H1 (cell line): ENCODE measurements around the gene SCN2A. TPM values are rescaled to one million over a fixed set of nuclear protein-coding genes. Genes with fewer than 3 reads are reported as not detected.
A peak's percentile ranks its signal among the peaks of the same experiment; 100 is the strongest.

Source experiments
- CTCF ChIA-PET: fragments of 300-600 bp; sonication (Branson Sonifier 250); formaldehyde crosslinking; loops from one replicate; lab custom pipeline; 2021; ENCODE audit not compliant: partially characterized antibody; lab: Charles Lee
- POLR2A ChIA-PET: fragments of 300-600 bp; sonication (Branson Sonifier 250); formaldehyde crosslinking; loops from one replicate; lab custom pipeline; 2021; ENCODE audit warnings: inconsistent platforms; ENCODE audit not compliant: partially characterized antibody; lab: Charles Lee
- DNase-seq, 2 experiments: peaks; one replicate each; pipeline versions ENCODE4 v3.0.0 to v3.0.0-alpha.2; 2010 to 2022; ENCODE audit warnings: low spot score in 2 of 2, low read depth in 1 of 2, mixed read lengths in 1 of 2
- FAIRE-seq: peaks from 2 replicates; lab custom pipeline; 2011; peaks lifted over from hg19 to GRCh38; lab: Jason Lieb, UNC
- H2AFZ ChIP-seq: 2 replicates; pipeline ENCODE4 v1.8.1; 2012; ENCODE audit warnings: low read length, inconsistent platforms
- H2AK5ac ChIP-seq: 2 replicates; pipeline ENCODE4 v1.6.1; 2013; ENCODE audit warnings: low read depth, low read length
- H2BK120ac ChIP-seq: replicated peaks from 2 replicates; pipeline ENCODE3; 2013; ENCODE audit warnings: low read depth, low read length, inconsistent platforms
- H2BK12ac ChIP-seq: 2 replicates; pipeline ENCODE4 v1.6.1; 2013; ENCODE audit warnings: low read depth, low read length
- H2BK15ac ChIP-seq: 2 replicates; pipeline ENCODE4 v1.6.1; 2013; ENCODE audit warnings: low read length
- H2BK20ac ChIP-seq: 2 replicates; pipeline ENCODE4 v1.6.1; 2013; ENCODE audit warnings: low read length
- H2BK5ac ChIP-seq: 2 replicates; pipeline ENCODE4 v1.6.1; 2013; ENCODE audit warnings: low read depth, low read length
- H3K14ac ChIP-seq: 2 replicates; pipeline ENCODE4 v1.6.1; 2013; ENCODE audit warnings: inconsistent platforms; ENCODE audit not compliant: insufficient read length
- H3K18ac ChIP-seq: 2 replicates; pipeline ENCODE4 v1.6.1; 2013; ENCODE audit warnings: low read length; ENCODE audit errors: extremely low read depth
- H3K23ac ChIP-seq: 2 replicates; pipeline ENCODE4 v1.6.1; 2013; ENCODE audit warnings: inconsistent platforms; ENCODE audit not compliant: insufficient read length
- H3K23me2 ChIP-seq: 2 replicates; pipeline ENCODE4 v1.6.1; 2013; ENCODE audit warnings: low read depth, low read length
- H3K27ac ChIP-seq: 2 replicates; pipeline ENCODE4 v1.6.1; 2011; ENCODE audit warnings: low read depth, low read length, inconsistent platforms
- H3K27me3 ChIP-seq, 4 experiments: replicated peaks in 1 of 4; 1 replicate in 1 of 4; 2 replicates in 3 of 4; pipeline versions ENCODE4 v1.6.1 to v1.8.1; 2011 to 2013; ENCODE audit warnings: low read length in 3 of 4, mild to moderate bottlenecking in 3 of 4, inconsistent platforms in 2 of 4, mixed read lengths in 2 of 4, moderate library complexity in 1 of 4; ENCODE audit not compliant: control insufficient read depth in 3 of 4, insufficient read depth in 3 of 4; ENCODE audit errors: extremely low read depth in 1 of 4
- H3K36me3 ChIP-seq, 4 experiments: 2 replicates each; pipeline versions ENCODE4 v1.6.1 to v1.8.1; 2011 to 2013; ENCODE audit warnings: mild to moderate bottlenecking in 4 of 4, low read length in 3 of 4, moderate library complexity in 2 of 4, control low read depth in 1 of 4, inconsistent platforms in 1 of 4; ENCODE audit not compliant: insufficient read depth in 4 of 4, control insufficient read depth in 2 of 4
- H3K4ac ChIP-seq: replicated peaks from 2 replicates; pipeline ENCODE3; 2013; ENCODE audit warnings: low read length, low read depth, mixed read lengths, inconsistent platforms; ENCODE audit not compliant: insufficient read length
- H3K4me1 ChIP-seq, 4 experiments: replicated peaks in 1 of 4; 1 replicate in 1 of 4; 2 replicates in 3 of 4; pipeline versions ENCODE4 v1.6.1 to v1.8.1; 2011 to 2013; ENCODE audit warnings: low read length in 3 of 4, inconsistent platforms in 2 of 4, mixed read lengths in 1 of 4; ENCODE audit not compliant: insufficient read depth in 4 of 4, control insufficient read depth in 3 of 4
- H3K4me2 ChIP-seq, 2 experiments: 2 replicates each; pipeline versions ENCODE4 v1.6.1 to v1.8.1; 2011 to 2013; ENCODE audit warnings: low read depth in 2 of 2, low read length in 2 of 2, control low read depth in 1 of 2, inconsistent platforms in 1 of 2, mild to moderate bottlenecking in 1 of 2; ENCODE audit not compliant: insufficient read depth in 1 of 2
- H3K4me3 ChIP-seq, 4 experiments: fragments of 200-600, 300-600 bp in 1 of 4; sonication (generic), shearing (Covaris generic), sonication (Bioruptor Twin) in 1 of 4; 2 replicates each; pipeline versions ENCODE4 v1.5.1 to v1.8.1; 2011 to 2016; ENCODE audit warnings: low read length in 4 of 4, low read depth in 3 of 4, control low read depth in 2 of 4, inconsistent platforms in 2 of 4, mild to moderate bottlenecking in 2 of 4, mixed read lengths in 1 of 4, moderate library complexity in 1 of 4; ENCODE audit not compliant: insufficient read depth in 2 of 4; ENCODE audit errors: extremely low read depth in 1 of 4
- H3K56ac ChIP-seq: replicated peaks from 2 replicates; pipeline ENCODE3; 2013; ENCODE audit warnings: low read depth, mild to moderate bottlenecking, mixed read lengths, low read length, inconsistent platforms; ENCODE audit not compliant: insufficient read length
- H3K79me1 ChIP-seq: 2 replicates; pipeline ENCODE4 v1.6.1; 2013; ENCODE audit warnings: low read depth, low read length, control low read depth
- H3K79me2 ChIP-seq, 2 experiments: 2 replicates each; pipeline versions ENCODE4 v1.6.1 to v1.8.1; 2012 to 2013; ENCODE audit warnings: low read length in 2 of 2, mild to moderate bottlenecking in 2 of 2, inconsistent platforms in 1 of 2; ENCODE audit not compliant: insufficient read depth in 2 of 2, control insufficient read depth in 1 of 2
- H3K9ac ChIP-seq, 4 experiments: replicated peaks in 1 of 4; 1 replicate in 1 of 4; 2 replicates in 3 of 4; pipeline versions ENCODE4 v1.6.1 to v1.8.1; 2011 to 2013; ENCODE audit warnings: low read depth in 3 of 4, low read length in 3 of 4, control low read depth in 2 of 4, mild to moderate bottlenecking in 2 of 4, moderate library complexity in 2 of 4, inconsistent platforms in 1 of 4; ENCODE audit errors: extremely low read depth in 1 of 4
- H3K9me3 ChIP-seq, 2 experiments: 2 replicates each; pipeline versions ENCODE4 v1.6.1 to v1.8.1; 2012 to 2013; ENCODE audit warnings: mild to moderate bottlenecking in 2 of 2, moderate library complexity in 2 of 2, control low read depth in 1 of 2, inconsistent platforms in 1 of 2, low read depth in 1 of 2, low read length in 1 of 2, mixed read lengths in 1 of 2; ENCODE audit not compliant: insufficient read depth in 2 of 2
- H4K20me1 ChIP-seq, 2 experiments: replicated peaks in 1 of 2; 2 replicates each; pipeline versions ENCODE3 to v1.8.1; 2011 to 2013; ENCODE audit warnings: inconsistent platforms in 2 of 2, low read length in 2 of 2, mild to moderate bottlenecking in 1 of 2; ENCODE audit not compliant: insufficient read depth in 2 of 2, control insufficient read depth in 1 of 2
- H4K5ac ChIP-seq: 2 replicates; pipeline ENCODE4 v1.6.1; 2013; ENCODE audit warnings: low read length, low read depth, mixed read lengths, inconsistent platforms; ENCODE audit not compliant: insufficient read length
- H4K8ac ChIP-seq: 2 replicates; pipeline ENCODE4 v1.8.0; 2013; ENCODE audit warnings: mild to moderate bottlenecking, moderate library complexity, low read length, inconsistent platforms; ENCODE audit not compliant: insufficient read depth; ENCODE audit errors: extremely low read depth
- H4K91ac ChIP-seq: replicated peaks from 2 replicates; pipeline ENCODE3; 2013; ENCODE audit warnings: low read length, mixed read lengths, inconsistent platforms; ENCODE audit not compliant: insufficient read length
- BCL11A ChIP-seq, 2 experiments: IDR thresholded peaks; one replicate each; pipeline ENCODE4 v1.6.1; 2011; ENCODE audit warnings: low read depth in 2 of 2, low read length in 2 of 2, mild to moderate bottlenecking in 2 of 2
- CBX8 ChIP-seq: fragments of 300-800, 300-1000 bp; sonication (generic); IDR thresholded peaks from 2 replicates; pipeline ENCODE4 v1.7.1; 2016; ENCODE audit warnings: low read depth, low read length, borderline replicate concordance
- HDAC6 ChIP-seq: IDR thresholded peaks from one replicate; pipeline ENCODE4 v1.7.1; 2012; ENCODE audit warnings: low read depth, mild to moderate bottlenecking, inconsistent platforms, low read length, moderate library complexity
- NANOG ChIP-seq: IDR thresholded peaks from 2 replicates; pipeline ENCODE4 v1.6.1; 2011; ENCODE audit warnings: low read length, low read depth, mild to moderate bottlenecking, inconsistent platforms; ENCODE audit not compliant: insufficient read depth, poor library complexity, severe bottlenecking
- SIN3A ChIP-seq, 2 experiments: IDR thresholded peaks in 1 of 2; conservative IDR thresholded peaks in 1 of 2; 2 replicates each; pipeline ENCODE4 v1.6.1; 2011 to 2012; ENCODE audit warnings: low read length in 2 of 2, improper control_type of control experiment in 1 of 2, low read depth in 1 of 2, mild to moderate bottlenecking in 1 of 2
- TAF1 ChIP-seq: IDR thresholded peaks from 2 replicates; pipeline ENCODE4 v1.6.1; 2011; ENCODE audit warnings: mild to moderate bottlenecking, low read depth, low read length
- YY1 ChIP-seq: IDR thresholded peaks from 2 replicates; pipeline ENCODE4 v1.6.1; 2011; ENCODE audit warnings: low read depth, mild to moderate bottlenecking, low read length
- WGBS, 2 experiments: shearing (Covaris generic) in 1 of 2; methylation state at CpG; one replicate each; pipeline versions ENCODE4 v1.1.6 to v1.1.7; 2013 to 2015; ENCODE audit warnings: low lambda C conversion rate in 2 of 2, mixed read lengths in 2 of 2, inconsistent platforms in 1 of 2, low coverage in 1 of 2, missing lambda C conversion rate in 1 of 2; ENCODE audit not compliant: insufficient replicate concordance in 2 of 2, insufficient coverage in 1 of 2, insufficient read length in 1 of 2; ENCODE audit errors: extremely low coverage in 1 of 2, missing lambda C conversion rate in 1 of 2; 5-methylcytosine and 5-hydroxymethylcytosine counted together
- polyA plus RNA-seq, 7 experiments: library from polyadenylated mRNA; depleted of rRNA in 3 of 7; stranded (reverse) in 5 of 7; unstranded in 2 of 7; fragments of >200 nt in 5 of 7; fragments of 200-250 nt in 2 of 7; gene quantifications; 1 replicate in 5 of 7; 2 replicates in 1 of 7; 4 replicates in 1 of 7; pipeline versions ENCODE4 v1.2.1 to v1.2.3, GENCODE V29; 2011 to 2013; ENCODE audit warnings: missing spikeins in 2 of 7, mixed read lengths in 2 of 7
- total RNA-seq: library from RNA; stranded (reverse); fragmentation: NEBNext Ultra II Directional; extraction: Animal tissue kit (Norgen Biotek cat#: 25700); gene quantifications from 2 replicates; pipeline ENCODE4 v1.2.1, GENCODE V29; 2021
- TF ChIP-seq, protein P1 (sequence below), 3 experiments: IDR thresholded peaks; 1 replicate in 2 of 3; 2 replicates in 1 of 3; pipeline versions ENCODE4 v1.5.1 to v1.6.1; 2011; ENCODE audit warnings: low read length in 3 of 3, mild to moderate bottlenecking in 3 of 3, inconsistent platforms in 2 of 3, low read depth in 1 of 3, moderate library complexity in 1 of 3; ENCODE audit not compliant: insufficient read depth in 1 of 3; ENCODE audit errors: control extremely low read depth in 1 of 3
- TF ChIP-seq, protein P2 (sequence below): IDR thresholded peaks from 2 replicates; pipeline ENCODE4 v1.6.1; 2011; ENCODE audit warnings: low read length, improper control_type of control experiment

Gene SCN2A
- total and polyA plus RNA-seq, 2 of the 8 experiments (the other 6 are each of a cell fraction or from before 2014, with no cell fraction given): 0.18 to 1.1 TPM

DNA sequence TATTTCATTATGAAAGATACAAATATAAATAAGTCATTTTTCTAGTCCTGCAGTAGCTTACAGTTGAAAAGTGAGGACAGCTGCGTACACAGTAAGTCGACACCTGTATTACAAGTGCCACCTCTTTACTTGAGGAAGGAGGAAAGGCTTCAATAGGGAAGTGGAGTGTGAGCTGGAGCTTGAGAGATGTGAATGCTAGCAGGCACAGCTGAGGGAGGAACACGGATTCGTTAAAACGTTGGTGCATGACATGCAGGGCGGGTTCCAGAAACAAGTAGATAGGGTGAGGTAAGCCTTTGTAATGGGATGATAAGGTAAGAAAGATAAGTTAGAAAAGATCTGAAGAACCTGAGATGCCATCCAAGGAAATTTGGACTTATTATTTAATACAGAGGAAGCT is 132.1 kb downstream of the SCN2A start:
- peak overlapping the region; percentile 66; the same call in 1 of the 2 replicates for H3K18ac ChIP-seq
- 59% methylated on average over 6 of the region's 6 CpGs; no CpG with 5 or more reads in 1 of the 2 experiments for WGBS, 2 experiments
- H2BK20ac ChIP-seq: 0 out of 2 replicates have a peak overlapping the region, but pooled peaks have one; percentile 56
- H3K27me3 ChIP-seq: no peaks in the 10 kb centered on the region
- H3K23me2 ChIP-seq: no peaks in the 10 kb centered on the region
- CTCF ChIA-PET: interaction anchor here (0.7 kb wide), 1 partner anchor 12 kb away, joined by 3 read pairs; no protein-coding TSS in a partner anchor
- no peaks in the 10 kb centered on the region for H3K79me2 ChIP-seq
- H2BK12ac ChIP-seq: 0 out of 2 replicates have a peak overlapping the region, but pooled peaks have one; percentile 61
- H3K56ac ChIP-seq: no peak overlapping the region
- H4K5ac ChIP-seq: no peak overlapping the region
- no peak overlapping the region for H4K8ac ChIP-seq
- H3K9ac ChIP-seq: no peak overlapping the region
- H3K14ac ChIP-seq: no peak overlapping the region
- H3K4me2 ChIP-seq: peak overlapping the region in 1 of 2 experiments; percentile 26; a peak in 2 of 4 replicates
- no peak overlapping the region for H3K23ac ChIP-seq
- no peak overlapping the region for H2AK5ac ChIP-seq
- no peak overlapping the region for H3K4ac ChIP-seq
- H3K27ac ChIP-seq: no peak overlapping the region
- H2BK15ac ChIP-seq: peak overlapping the region; percentile 76; the same call in 1 of the 2 replicates
- H2BK120ac ChIP-seq: no peak overlapping the region
- no peaks in the 10 kb centered on the region for H3K9me3 ChIP-seq
- POLR2A ChIA-PET: no interaction called here
- FAIRE-seq (peak; percentile 24), DNase-seq (no peak)
- no peaks in the 10 kb centered on the region for H4K20me1 ChIP-seq
- peaks cover 0 to 14% (median 9%) of the 10 kb centered on the region in 4 experiments; a peak in 3 of 7 replicates for H3K4me1 ChIP-seq
- H3K4me3 ChIP-seq: no peak overlapping the region
- H3K36me3 ChIP-seq: no peaks in the 10 kb centered on the region
- H3K79me1 ChIP-seq: no peaks in the 10 kb centered on the region
- H2AFZ ChIP-seq: no peak overlapping the region
- 0 out of 2 replicates have a peak overlapping the region, but pooled peaks have one; percentile 50 for H2BK5ac ChIP-seq
- H4K91ac ChIP-seq: no peak overlapping the region
- TF ChIP-seq TAF1 (no peak), SIN3A (conservative IDR thresholded peaks at IDR 0.05 in 1 of 2, IDR thresholded peaks at IDR 0.05 in 1 of 2; ENCODE audit: low read depth in 1 of 2, low read length in 2 of 2) (no peak), HDAC6 (no peak), YY1 (no peak), BCL11A (IDR thresholded peaks at IDR 0.05; ENCODE audit: low read depth in 2 of 2, low read length in 2 of 2) (no peak), NANOG (no peak), CBX8 (no peak)
- TF ChIP-seq, protein P1, sequence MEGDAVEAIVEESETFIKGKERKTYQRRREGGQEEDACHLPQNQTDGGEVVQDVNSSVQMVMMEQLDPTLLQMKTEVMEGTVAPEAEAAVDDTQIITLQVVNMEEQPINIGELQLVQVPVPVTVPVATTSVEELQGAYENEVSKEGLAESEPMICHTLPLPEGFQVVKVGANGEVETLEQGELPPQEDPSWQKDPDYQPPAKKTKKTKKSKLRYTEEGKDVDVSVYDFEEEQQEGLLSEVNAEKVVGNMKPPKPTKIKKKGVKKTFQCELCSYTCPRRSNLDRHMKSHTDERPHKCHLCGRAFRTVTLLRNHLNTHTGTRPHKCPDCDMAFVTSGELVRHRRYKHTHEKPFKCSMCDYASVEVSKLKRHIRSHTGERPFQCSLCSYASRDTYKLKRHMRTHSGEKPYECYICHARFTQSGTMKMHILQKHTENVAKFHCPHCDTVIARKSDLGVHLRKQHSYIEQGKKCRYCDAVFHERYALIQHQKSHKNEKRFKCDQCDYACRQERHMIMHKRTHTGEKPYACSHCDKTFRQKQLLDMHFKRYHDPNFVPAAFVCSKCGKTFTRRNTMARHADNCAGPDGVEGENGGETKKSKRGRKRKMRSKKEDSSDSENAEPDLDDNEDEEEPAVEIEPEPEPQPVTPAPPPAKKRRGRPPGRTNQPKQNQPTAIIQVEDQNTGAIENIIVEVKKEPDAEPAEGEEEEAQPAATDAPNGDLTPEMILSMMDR (IDR thresholded peaks at IDR 0.05; ENCODE audit: control extremely low read depth in 1 of 3, insufficient read depth in 1 of 3, low read depth in 1 of 3, low read length in 3 of 3): no peak
- TF ChIP-seq, protein P2, sequence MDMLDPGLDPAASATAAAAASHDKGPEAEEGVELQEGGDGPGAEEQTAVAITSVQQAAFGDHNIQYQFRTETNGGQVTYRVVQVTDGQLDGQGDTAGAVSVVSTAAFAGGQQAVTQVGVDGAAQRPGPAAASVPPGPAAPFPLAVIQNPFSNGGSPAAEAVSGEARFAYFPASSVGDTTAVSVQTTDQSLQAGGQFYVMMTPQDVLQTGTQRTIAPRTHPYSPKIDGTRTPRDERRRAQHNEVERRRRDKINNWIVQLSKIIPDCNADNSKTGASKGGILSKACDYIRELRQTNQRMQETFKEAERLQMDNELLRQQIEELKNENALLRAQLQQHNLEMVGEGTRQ: no peak
